Gastroesophageal sphincter (tissue), 3 donors: ENCODE data around the gene FUT8.

ENCODE experiments used
- POLR2A ChIP-seq, 2 donors: fragments of 450-650 bp; IDR thresholded peaks; one replicate each; pipeline ENCODE4 v1.6.1; 2017; ENCODE audit warnings: antibody characterized with exemption in 2 of 2, mild to moderate bottlenecking in 2 of 2, moderate library complexity in 1 of 2
- TF ChIP-seq, protein P1 (sequence below), 4 experiments: fragments of 200-600 bp in 2 of 4; fragments of 450-650 bp in 2 of 4; sonication (generic) in 1 of 4; IDR thresholded peaks; one replicate each; pipeline ENCODE4 v1.5.1; 2017 to 2019; ENCODE audit warnings: antibody characterized with exemption in 4 of 4, mild to moderate bottlenecking in 2 of 4, moderate library complexity in 2 of 4

DNA sequence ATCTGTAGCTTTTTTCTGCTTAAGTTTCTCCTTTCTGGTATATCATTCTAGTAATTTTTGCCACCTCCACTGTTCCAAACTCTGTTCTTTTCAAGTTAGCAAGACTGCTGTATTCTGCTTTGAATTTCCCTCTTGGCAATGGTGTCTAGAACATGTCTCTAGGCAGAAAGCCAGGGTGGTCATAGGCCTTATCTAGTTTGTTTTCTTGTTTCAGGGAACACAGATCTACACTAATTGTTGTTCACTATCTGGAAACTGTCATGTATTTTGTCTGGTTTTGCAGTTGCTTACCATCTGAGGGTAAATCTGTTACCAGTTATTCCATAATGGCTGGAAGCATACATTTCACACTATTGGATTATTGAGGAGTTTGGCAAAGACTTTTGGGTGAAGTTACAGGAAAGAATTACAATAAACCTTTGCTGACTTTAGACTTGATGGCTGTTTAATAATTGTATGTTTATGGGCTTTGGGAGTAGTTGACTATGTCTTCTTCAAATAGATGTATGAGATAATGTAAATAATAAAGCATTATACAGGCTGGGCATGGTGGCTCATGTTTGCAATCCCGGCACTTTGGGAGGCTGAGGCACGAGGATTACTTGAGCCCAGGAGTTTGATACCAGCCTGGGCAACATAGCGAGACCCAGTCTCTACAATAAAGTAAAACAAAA lies 41.4 kb downstream of the FUT8 start:
- TF ChIP-seq, protein P1, sequence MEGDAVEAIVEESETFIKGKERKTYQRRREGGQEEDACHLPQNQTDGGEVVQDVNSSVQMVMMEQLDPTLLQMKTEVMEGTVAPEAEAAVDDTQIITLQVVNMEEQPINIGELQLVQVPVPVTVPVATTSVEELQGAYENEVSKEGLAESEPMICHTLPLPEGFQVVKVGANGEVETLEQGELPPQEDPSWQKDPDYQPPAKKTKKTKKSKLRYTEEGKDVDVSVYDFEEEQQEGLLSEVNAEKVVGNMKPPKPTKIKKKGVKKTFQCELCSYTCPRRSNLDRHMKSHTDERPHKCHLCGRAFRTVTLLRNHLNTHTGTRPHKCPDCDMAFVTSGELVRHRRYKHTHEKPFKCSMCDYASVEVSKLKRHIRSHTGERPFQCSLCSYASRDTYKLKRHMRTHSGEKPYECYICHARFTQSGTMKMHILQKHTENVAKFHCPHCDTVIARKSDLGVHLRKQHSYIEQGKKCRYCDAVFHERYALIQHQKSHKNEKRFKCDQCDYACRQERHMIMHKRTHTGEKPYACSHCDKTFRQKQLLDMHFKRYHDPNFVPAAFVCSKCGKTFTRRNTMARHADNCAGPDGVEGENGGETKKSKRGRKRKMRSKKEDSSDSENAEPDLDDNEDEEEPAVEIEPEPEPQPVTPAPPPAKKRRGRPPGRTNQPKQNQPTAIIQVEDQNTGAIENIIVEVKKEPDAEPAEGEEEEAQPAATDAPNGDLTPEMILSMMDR (IDR thresholded peaks at IDR 0.05), result no peak
- TF ChIP-seq POLR2A (IDR thresholded peaks at IDR 0.05), result no peak
